ENCODE data around the gene KLRC2.

The KLRC2 gene

DNA sequence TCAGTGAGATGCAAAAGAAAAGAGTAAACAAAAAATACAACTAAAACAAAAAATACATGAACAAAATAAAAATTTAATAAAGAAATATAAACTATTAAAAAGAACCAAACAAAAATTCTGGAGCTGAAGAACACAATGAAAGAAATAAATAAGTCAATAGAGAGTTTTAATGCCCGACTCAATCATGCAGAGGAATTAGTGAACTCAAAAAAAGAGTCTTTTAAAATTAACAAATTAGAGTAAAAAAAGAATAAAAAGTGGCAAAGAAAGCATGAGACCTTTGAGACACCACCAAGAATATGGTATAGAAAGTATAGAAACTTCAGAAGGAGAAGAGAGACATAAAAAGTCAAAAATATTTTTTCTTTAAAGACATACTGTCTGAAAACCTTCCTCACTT lies 20.0 kb upstream of the KLRC2 start:
- Histone ChIP-seq H3K4me1 (ENCODE audit: control insufficient read depth, insufficient read depth, low read length) (no peaks in the 10 kb centered on the region), H3K27ac (ENCODE audit: extremely low read depth, low read depth, low read length) (no peak overlapping the region), H3K4me3 (ENCODE audit: low read depth, low read length) (no peak overlapping the region), H3K36me3 (ENCODE audit: control insufficient read depth in 2 of 2, insufficient read depth in 1 of 2, low read length in 2 of 2) (no peaks in the 10 kb centered on the region), H3K9me3 (ENCODE audit: control insufficient read depth, insufficient read depth, low read depth, low read length) (no peaks in the 10 kb centered on the region)
- CTCF ChIA-PET: interaction anchor here (0.8 kb wide), 1 partner anchor 13 kb away, joined by 3 read pairs; no protein-coding TSS in a partner anchor
- TF ChIP-seq ZNF146 (tag by site-specific recombination; IDR thresholded peaks at IDR 0.05): no peak
- 0 out of 2 replicates have a peak, but pooled peaks have one; percentile 18 for TF ChIP-seq KLF8 (tag by site-specific recombination; IDR thresholded peaks at IDR 0.05)
- TF ChIP-seq SETDB1 (IDR thresholded peaks at IDR 0.05; ENCODE audit: insufficient read length, low read length): peak; percentile 82
- POLR2A ChIA-PET: no interaction called here

DNA sequence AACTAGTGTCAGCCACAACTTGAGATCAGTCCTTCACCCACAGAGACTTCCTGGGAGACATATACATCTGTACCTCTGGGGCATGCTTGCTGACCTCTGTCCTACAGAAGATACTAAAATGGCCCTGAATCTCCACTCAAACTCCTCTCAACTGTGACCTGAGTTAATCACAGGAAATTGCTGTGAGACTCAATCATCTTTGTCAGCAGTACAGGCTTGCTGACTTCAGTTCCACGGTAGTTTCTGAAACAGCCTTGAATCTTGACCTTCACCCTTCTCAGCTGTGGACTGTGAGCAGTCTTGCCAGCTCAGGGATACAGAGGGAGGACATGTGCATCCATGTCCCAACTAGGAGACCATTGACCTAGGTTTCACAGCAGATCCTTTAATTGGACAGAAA lies 18.7 kb upstream of the KLRC2 start:
- POLR2A ChIA-PET: no interaction called here
- no peak overlapping the region for H3K4me3 ChIP-seq (ENCODE audit: low read depth, low read length)
- CTCF ChIA-PET: no interaction called here
- no peak for TF ChIP-seq ZNF518A (tag by site-specific recombination; conservative IDR thresholded peaks at IDR 0.05; ENCODE audit: low read depth)
- TF ChIP-seq TCF7L2 (IDR thresholded peaks at IDR 0.05; ENCODE audit: borderline replicate concordance, low read depth, low read length): no peak
- TF ChIP-seq ZNF664 (tag by site-specific recombination; IDR thresholded peaks at IDR 0.05): no peak
- TF ChIP-seq ZNF10 (tag by site-specific recombination; IDR thresholded peaks at IDR 0.05): no peak
- H3K9me3 ChIP-seq (ENCODE audit: control insufficient read depth, insufficient read depth, low read depth, low read length): no peaks in the 10 kb centered on the region
- H3K4me1 ChIP-seq (ENCODE audit: control insufficient read depth, insufficient read depth, low read length): no peaks in the 10 kb centered on the region
- no peak overlapping the region for H3K27ac ChIP-seq (ENCODE audit: extremely low read depth, low read depth, low read length)
- H3K36me3 ChIP-seq (ENCODE audit: control insufficient read depth in 2 of 2, insufficient read depth in 1 of 2, low read length in 2 of 2): no peaks in the 10 kb centered on the region

- CTCF ChIA-PET: no interaction called here
- H3K36me3 ChIP-seq (ENCODE audit: control insufficient read depth in 2 of 2, insufficient read depth in 1 of 2, low read length in 2 of 2): no peaks in the 10 kb centered on the region
- TF ChIP-seq SALL2 (tag by site-specific recombination; IDR thresholded peaks at IDR 0.05; ENCODE audit: borderline replicate concordance): no peak
- TF ChIP-seq HOXC10 (CRISPR knock-in tag; IDR thresholded peaks at IDR 0.05): no peak
- no peak for TF ChIP-seq ZNF404 (tag by site-specific recombination; IDR thresholded peaks at IDR 0.05)
- TF ChIP-seq ZNF518A (tag by site-specific recombination; conservative IDR thresholded peaks at IDR 0.05; ENCODE audit: low read depth): no peak
- TF ChIP-seq ZNF169 (tag by site-specific recombination; IDR thresholded peaks at IDR 0.05): no peak
- TF ChIP-seq ZNF292 (tag by site-specific recombination; IDR thresholded peaks at IDR 0.05; ENCODE audit: borderline replicate concordance, low read depth): no peak
- TF ChIP-seq ZNF112 (tag by site-specific recombination; IDR thresholded peaks at IDR 0.05): no peak
- TF ChIP-seq ZNF837 (tag by site-specific recombination; IDR thresholded peaks at IDR 0.05): no peak
- TF ChIP-seq ZNF830 (tag by site-specific recombination; IDR thresholded peaks at IDR 0.05; ENCODE audit: low read depth): no peak
- TF ChIP-seq HOXA7 (CRISPR knock-in tag; IDR thresholded peaks at IDR 0.05; ENCODE audit: borderline replicate concordance): no peak
- no peak for TF ChIP-seq ZNF148 (tag by site-specific recombination; IDR thresholded peaks at IDR 0.05; ENCODE audit: borderline replicate concordance)
- TF ChIP-seq ZBTB7A (tag by site-specific recombination; IDR thresholded peaks at IDR 0.05; ENCODE audit: low read depth): no peak
- no peaks in the 10 kb centered on the region for H3K4me1 ChIP-seq (ENCODE audit: control insufficient read depth, insufficient read depth, low read length)
- H3K27ac ChIP-seq (ENCODE audit: extremely low read depth, low read depth, low read length): no peak within 1 kb of the TSS
- POLR2A ChIA-PET: no interaction called here
- no peak within 1 kb of the TSS for H3K4me3 ChIP-seq (ENCODE audit: low read depth, low read length)
- no peaks in the 10 kb centered on the region for H3K9me3 ChIP-seq (ENCODE audit: control insufficient read depth, insufficient read depth, low read depth, low read length)
Observed at GRCh38 chr12:10453156-10453555, 17.3 kb upstream of the KLRC2 start, which contains the start of gene KLRC1. KLRC1 (minus strand) TSS chr12:10453377; CDS start chr12:10451156, 2,221 bp downstream.
